Omental fat pad (tissue), 4 donors: ENCODE data around the gene RPL13A. TPM values are rescaled to one million over a fixed set of nuclear protein-coding genes. Genes with fewer than 3 reads are reported as not detected.
"Not testable (repeated sequence)": the region's sequence is repeated elsewhere in the genome, so short reads cannot be mapped to it uniquely, and the experiment has no call there.

Experiments used
- ATAC-seq: fragments of 150-250 bp; one replicate; pipeline ENCODE4 v1.9.1; 2016; ENCODE audit warnings: mild to moderate bottlenecking, moderate library complexity; ENCODE audit not compliant: low FRiP score
- DNase-seq: peaks from one replicate; pipeline ENCODE4 v3.0.0-alpha.2; 2019; ENCODE audit warnings: low spot score
- CTCF ChIP-seq, 3 donors: fragments of 450-650 bp; IDR thresholded peaks; one replicate each; pipeline ENCODE4 v1.5.1; 2016 to 2017; ENCODE audit warnings: antibody characterized with exemption in 3 of 3, mild to moderate bottlenecking in 3 of 3, moderate library complexity in 2 of 3
- total RNA-seq, 4 donors: library from RNA; depleted of rRNA; stranded (reverse); fragments of >200 nt; gene quantifications; one replicate each; pipeline ENCODE4 v1.1.0, GENCODE V29; 2016

The RPL13A gene
- total RNA-seq, 4 donors from 2014 or later = 2,551 to 3,862 (median 3,160) TPM

DNA sequence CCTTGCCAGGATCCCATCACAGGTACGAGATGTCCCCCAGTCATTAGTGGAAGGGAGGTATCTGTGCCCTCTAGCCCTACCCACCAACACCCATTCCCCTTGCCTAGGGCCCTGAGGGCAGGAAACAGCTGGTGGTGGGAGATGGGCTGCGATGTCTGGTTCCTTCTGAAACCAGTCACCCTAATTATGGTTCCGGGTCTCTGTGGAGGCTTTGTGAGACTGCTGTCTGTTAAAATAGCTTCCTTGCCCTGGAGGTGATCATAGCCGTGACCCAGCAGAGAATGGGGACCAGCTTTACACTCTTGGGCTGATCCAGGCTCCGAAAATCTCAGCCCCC is 28.9 kb upstream of the RPL13A start:
- DNase-seq (no peak), ATAC-seq (no peak)
- no peak for TF ChIP-seq CTCF (IDR thresholded peaks at IDR 0.05)

- DNase-seq = no peak
- TF ChIP-seq CTCF (IDR thresholded peaks at IDR 0.05) = no peak
- no peak for ATAC-seq
Measured at GRCh38 chr19:49459388-49459787, 28.0 kb upstream of the RPL13A start.

- ATAC-seq, DNase-seq: not testable (repeated sequence)
Measured at GRCh38 chr19:49461130-49461529, 26.3 kb upstream of the RPL13A start.

GRCh38 chr19:49461656-49462055 is 25.8 kb upstream of the RPL13A start:
- TF ChIP-seq CTCF (IDR thresholded peaks at IDR 0.05) = no peak
- ATAC-seq (no peak), DNase-seq (no peak)

DNA sequence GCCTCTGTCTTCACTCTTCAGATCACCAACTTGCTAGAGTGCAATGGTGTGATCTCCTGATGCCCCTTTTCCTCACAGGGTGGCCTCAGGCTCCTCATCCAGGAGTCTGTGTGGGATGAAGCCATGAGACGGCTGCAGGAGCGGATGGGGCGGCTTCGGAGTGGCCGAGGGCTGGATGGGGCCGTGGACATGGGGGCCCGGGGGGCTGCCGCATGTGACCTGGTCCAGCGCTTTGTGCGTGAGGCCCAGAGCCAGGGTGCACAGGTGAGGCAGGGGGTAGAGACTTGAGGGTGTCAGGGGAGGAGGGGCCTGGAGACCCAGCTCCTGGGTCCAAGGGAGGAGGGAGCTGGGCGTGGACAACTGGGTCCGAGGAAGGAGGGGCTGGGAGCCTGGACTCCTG is 24.9 kb upstream of the RPL13A start:
- ATAC-seq (no peak), DNase-seq (no peak)
- no peak for TF ChIP-seq CTCF (IDR thresholded peaks at IDR 0.05)

GRCh38 chr19:49463960-49464740 is 23.3 kb upstream of the RPL13A start:
- TF ChIP-seq CTCF (IDR thresholded peaks at IDR 0.05) = no peak
- DNase-seq = no peak
- ATAC-seq = peak; percentile 10

DNA sequence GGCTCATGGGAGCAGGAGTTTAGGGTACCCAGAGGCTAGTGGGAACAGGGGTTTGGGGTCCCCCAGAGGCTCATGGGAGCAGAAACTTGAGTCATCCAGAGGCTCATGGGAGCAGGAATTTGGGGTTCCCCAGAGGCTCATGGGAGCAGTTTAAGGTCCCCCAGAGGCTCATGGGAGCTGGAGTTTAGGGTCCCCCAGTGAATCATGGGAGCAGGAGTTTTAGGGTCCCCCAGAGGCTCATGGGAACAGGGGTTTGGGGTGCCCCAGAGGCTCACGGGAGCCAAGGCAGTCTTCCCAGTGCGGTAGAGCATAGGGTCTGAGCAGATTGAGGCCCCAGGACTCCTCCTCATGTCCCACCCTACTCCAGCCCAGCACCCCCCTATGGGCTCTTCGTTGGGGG is 22.0 kb upstream of the RPL13A start:
- DNase-seq (no peak), ATAC-seq (no peak)
- no peak for TF ChIP-seq CTCF (IDR thresholded peaks at IDR 0.05)
